Measurements from ENCODE around the gene RPL5. TPM values are rescaled to one million over a fixed set of nuclear protein-coding genes. Genes with fewer than 3 reads are reported as not detected.

The RPL5 gene
- polyA plus RNA-seq, 3 donors: 921 to 1,114 (median 953) TPM

- Mint-ChIP-seq H3K4me3 (no peak overlapping the region), H3K36me3 (no peaks in the 10 kb centered on the region), H3K9me3 (no peaks in the 10 kb centered on the region), H3K27me3 (ENCODE audit: low read depth in 3 of 3) (peaks cover 0 to 2% (median 0%) of the 10 kb centered on the region in 3 donors), H3K4me1 (peaks cover 14% of the 10 kb centered on the region), H3K27ac (no peak overlapping the region)
- no peak overlapping the region for H3K27ac ChIP-seq (ENCODE audit: low read depth in 1 of 2, low read length in 2 of 2)
- intact Hi-C loops (cut with micrococcal nuclease): no loop called here
- 100% methylated on average over 1 of the region's 3 CpGs for WGBS (ENCODE audit: insufficient coverage)
- no peak overlapping the region for H2AFZ ChIP-seq (ENCODE audit: insufficient read depth, low read depth, low read length, poor library complexity, severe bottlenecking)
- H3K27me3 ChIP-seq (ENCODE audit: control insufficient read depth in 2 of 2, insufficient read depth in 2 of 2, low read length in 2 of 2): no peaks in the 10 kb centered on the region
- H3K4me1 ChIP-seq (ENCODE audit: control insufficient read depth in 1 of 2, insufficient read depth in 2 of 2, low read length in 2 of 2): peaks cover 11 to 13% of the 10 kb centered on the region in 2 donors
- no peaks in the 10 kb centered on the region for H3K79me2 ChIP-seq (ENCODE audit: insufficient read depth, low read length)
- H3K9me3 ChIP-seq (replicated peaks in 1 of 2; ENCODE audit: control insufficient read depth in 1 of 2, insufficient read depth in 1 of 2, low read length in 2 of 2): no peaks in the 10 kb centered on the region
- TF ChIP-seq CTCF (IDR thresholded peaks at IDR 0.05): no peak
- no peak overlapping the region for H3K4me2 ChIP-seq (replicated peaks; ENCODE audit: extremely low read depth, low read length, poor library complexity, severe bottlenecking)
- no peaks in the 10 kb centered on the region for H4K20me1 ChIP-seq (ENCODE audit: insufficient read depth, low read length)
- no peak for DNase-seq
- H3K36me3 ChIP-seq (replicated peaks in 1 of 2; ENCODE audit: control insufficient read depth in 1 of 2, insufficient read depth in 2 of 2, low read length in 2 of 2): no peaks in the 10 kb centered on the region
- no peak overlapping the region for H3K9ac ChIP-seq (ENCODE audit: insufficient read depth, low read length, poor library complexity, severe bottlenecking)
- no peak overlapping the region for H3K4me3 ChIP-seq (replicated peaks in 1 of 3; ENCODE audit: low read depth in 2 of 3, low read length in 3 of 3)
These were observed 49.6 kb downstream of the RPL5 start for GRCh38 chr1:92881391-92881790.

GRCh38 chr1:92882819-92883218 is 51.0 kb downstream of the RPL5 start:
- Mint-ChIP-seq H3K4me3 (no peak overlapping the region), H3K27me3 (ENCODE audit: low read depth in 3 of 3) (peaks cover 0 to 2% (median 0%) of the 10 kb centered on the region in 3 donors), H3K4me1 (peaks cover 14% of the 10 kb centered on the region), H3K27ac (peak overlapping the region in 2 of 7 donors; percentile 7 to 63), H3K36me3 (no peaks in the 10 kb centered on the region), H3K9me3 (peaks cover 0 to 3% (median 0%) of the 10 kb centered on the region in 7 donors)
- peak; percentile 34 to 42 (median 36) for DNase-seq
- Histone ChIP-seq H3K27me3 (ENCODE audit: control insufficient read depth in 2 of 2, insufficient read depth in 2 of 2, low read length in 2 of 2) (no peaks in the 10 kb centered on the region), H3K4me3 (replicated peaks in 1 of 3; ENCODE audit: low read depth in 2 of 3, low read length in 3 of 3) (no peak overlapping the region), H3K9me3 (replicated peaks in 1 of 2; ENCODE audit: control insufficient read depth in 1 of 2, insufficient read depth in 1 of 2, low read length in 2 of 2) (no peaks in the 10 kb centered on the region), H3K27ac (ENCODE audit: low read depth in 1 of 2, low read length in 2 of 2) (peak overlapping the region in 1 of 2 donors; percentile 47), H4K20me1 (ENCODE audit: insufficient read depth, low read length) (no peaks in the 10 kb centered on the region), H3K4me1 (ENCODE audit: control insufficient read depth in 1 of 2, insufficient read depth in 2 of 2, low read length in 2 of 2) (peaks cover 11 to 13% of the 10 kb centered on the region in 2 donors), H3K4me2 (replicated peaks; ENCODE audit: extremely low read depth, low read length, poor library complexity, severe bottlenecking) (peak overlapping the region; percentile 37), H3K79me2 (ENCODE audit: insufficient read depth, low read length) (no peaks in the 10 kb centered on the region), H3K9ac (ENCODE audit: insufficient read depth, low read length, poor library complexity, severe bottlenecking) (no peak overlapping the region), H2AFZ (ENCODE audit: insufficient read depth, low read depth, low read length, poor library complexity, severe bottlenecking) (peak overlapping the region; percentile 42), H3K36me3 (replicated peaks in 1 of 2; ENCODE audit: control insufficient read depth in 1 of 2, insufficient read depth in 2 of 2, low read length in 2 of 2) (no peaks in the 10 kb centered on the region)
- peak; percentile 10 for TF ChIP-seq CTCF (IDR thresholded peaks at IDR 0.05)
- no CpG with 5 or more reads among the region's 1 CpG for WGBS (ENCODE audit: insufficient coverage)
- intact Hi-C loops (cut with micrococcal nuclease): no loop called here

Measured in CD14-positive monocyte (primary cell).